ENCODE results near the gene MAN1A1. TPM values are rescaled to one million over a fixed set of nuclear protein-coding genes. Genes with fewer than 3 reads are reported as not detected.

Gene MAN1A1
- polyA plus RNA-seq, 3 donors = 11.0 to 20.4 (median 16.1) TPM

GRCh38 chr6:119218548-119218947 is 131.0 kb downstream of the MAN1A1 start:
- Histone ChIP-seq H2AFZ (ENCODE audit: insufficient read depth, low read depth, low read length, poor library complexity, severe bottlenecking) (no peak overlapping the region), H3K4me3 (replicated peaks in 1 of 3; ENCODE audit: low read depth in 2 of 3, low read length in 3 of 3) (no peak overlapping the region), H3K9ac (ENCODE audit: insufficient read depth, low read length, poor library complexity, severe bottlenecking) (no peak overlapping the region), H3K79me2 (ENCODE audit: insufficient read depth, low read length) (no peaks in the 10 kb centered on the region), H3K27me3 (ENCODE audit: control insufficient read depth in 2 of 2, insufficient read depth in 2 of 2, low read length in 2 of 2) (no peaks in the 10 kb centered on the region), H3K36me3 (replicated peaks in 1 of 2; ENCODE audit: control insufficient read depth in 1 of 2, insufficient read depth in 2 of 2, low read length in 2 of 2) (no peaks in the 10 kb centered on the region), H3K27ac (ENCODE audit: low read depth in 1 of 2, low read length in 2 of 2) (no peak overlapping the region), H4K20me1 (ENCODE audit: insufficient read depth, low read length) (no peaks in the 10 kb centered on the region), H3K9me3 (replicated peaks in 1 of 2; ENCODE audit: control insufficient read depth in 1 of 2, insufficient read depth in 1 of 2, low read length in 2 of 2) (no peaks in the 10 kb centered on the region), H3K4me1 (ENCODE audit: control insufficient read depth in 1 of 2, insufficient read depth in 2 of 2, low read length in 2 of 2) (no peaks in the 10 kb centered on the region), H3K4me2 (replicated peaks; ENCODE audit: extremely low read depth, low read length, poor library complexity, severe bottlenecking) (no peak overlapping the region)
- peaks cover 3 to 5% of the 10 kb centered on the region in 2 donors for H3K36me3 Mint-ChIP-seq
- TF ChIP-seq CTCF (IDR thresholded peaks at IDR 0.05) = no peak
- H3K27ac Mint-ChIP-seq = no peak overlapping the region
- 82% methylated on average over 2 of the region's 4 CpGs for WGBS (ENCODE audit: insufficient coverage)
- DNase-seq = no peak
- intact Hi-C loops (cut with micrococcal nuclease) = no loop called here
- H3K9me3 Mint-ChIP-seq = no peaks in the 10 kb centered on the region
- no peaks in the 10 kb centered on the region for H3K27me3 Mint-ChIP-seq (ENCODE audit: low read depth in 3 of 3)
- H3K4me3 Mint-ChIP-seq = no peak overlapping the region
- H3K4me1 Mint-ChIP-seq = no peaks in the 10 kb centered on the region

- no peak for TF ChIP-seq CTCF (IDR thresholded peaks at IDR 0.05)
- Histone ChIP-seq H3K4me1 (ENCODE audit: control insufficient read depth in 1 of 2, insufficient read depth in 2 of 2, low read length in 2 of 2) (no peaks in the 10 kb centered on the region), H3K36me3 (replicated peaks in 1 of 2; ENCODE audit: control insufficient read depth in 1 of 2, insufficient read depth in 2 of 2, low read length in 2 of 2) (no peaks in the 10 kb centered on the region), H3K79me2 (ENCODE audit: insufficient read depth, low read length) (no peaks in the 10 kb centered on the region), H3K9me3 (replicated peaks in 1 of 2; ENCODE audit: control insufficient read depth in 1 of 2, insufficient read depth in 1 of 2, low read length in 2 of 2) (no peaks in the 10 kb centered on the region), H4K20me1 (ENCODE audit: insufficient read depth, low read length) (no peaks in the 10 kb centered on the region), H3K4me2 (replicated peaks; ENCODE audit: extremely low read depth, low read length, poor library complexity, severe bottlenecking) (no peak overlapping the region), H3K27ac (ENCODE audit: low read depth in 1 of 2, low read length in 2 of 2) (no peak overlapping the region), H3K9ac (ENCODE audit: insufficient read depth, low read length, poor library complexity, severe bottlenecking) (no peak overlapping the region), H3K27me3 (ENCODE audit: control insufficient read depth in 2 of 2, insufficient read depth in 2 of 2, low read length in 2 of 2) (no peaks in the 10 kb centered on the region), H3K4me3 (replicated peaks in 1 of 3; ENCODE audit: low read depth in 2 of 3, low read length in 3 of 3) (no peak overlapping the region), H2AFZ (ENCODE audit: insufficient read depth, low read depth, low read length, poor library complexity, severe bottlenecking) (no peak overlapping the region)
- intact Hi-C loops (cut with micrococcal nuclease) = no loop called here
- peaks cover 0 to 4% of the 10 kb centered on the region in 2 donors for H3K36me3 Mint-ChIP-seq
- H3K4me3 Mint-ChIP-seq = no peak overlapping the region
- H3K27ac Mint-ChIP-seq = peak overlapping the region in 1 of 7 donors; percentile 3
- DNase-seq = no peak
- H3K27me3 Mint-ChIP-seq (ENCODE audit: low read depth in 3 of 3) = no peaks in the 10 kb centered on the region
- no peaks in the 10 kb centered on the region for H3K4me1 Mint-ChIP-seq
- WGBS (ENCODE audit: insufficient coverage) = 94% methylated on average over 7 of the region's 9 CpGs
- H3K9me3 Mint-ChIP-seq = no peaks in the 10 kb centered on the region
Measured at GRCh38 chr6:119215885-119216590, 133.5 kb downstream of the MAN1A1 start.

Data from CD14-positive monocyte (primary cell).